DOHH2 (cell line): ENCODE results near the gene PARVB.

ENCODE experiments used
- H3F3A ChIP-seq: fragments of 200-600 bp; sonication (generic), shearing (Covaris generic); 2 replicates; pipeline ENCODE4 v1.6.0; 2016; ENCODE audit warnings: antibody characterized with exemption, mild to moderate bottlenecking; ENCODE audit not compliant: control insufficient read depth, insufficient read depth
- H3K27ac ChIP-seq: fragments of 200-600 bp; sonication (generic); 2 replicates; pipeline ENCODE4 v1.5.1; 2014; ENCODE audit warnings: low read depth, mild to moderate bottlenecking, low read length, moderate library complexity
- H3K27me3 ChIP-seq: fragments of 200-600 bp; sonication (generic); 2 replicates; pipeline ENCODE4 v1.6.1; 2014; ENCODE audit warnings: mild to moderate bottlenecking, low read length, mixed read lengths; ENCODE audit not compliant: control insufficient read depth
- H3K36me3 ChIP-seq: fragments of 200-600 bp; sonication (generic); 2 replicates; pipeline ENCODE4 v1.6.1; 2014; ENCODE audit warnings: mild to moderate bottlenecking, low read length, moderate library complexity, mixed read lengths; ENCODE audit not compliant: control insufficient read depth
- H3K4me1 ChIP-seq: fragments of 200-600 bp; sonication (generic); 2 replicates; pipeline ENCODE4 v1.6.1; 2014; ENCODE audit warnings: mild to moderate bottlenecking, low read length, mixed read lengths; ENCODE audit not compliant: control insufficient read depth
- H3K4me2 ChIP-seq: fragments of 200-600 bp; sonication (generic); 2 replicates; pipeline ENCODE4 v1.6.0; 2014; ENCODE audit warnings: mild to moderate bottlenecking, low read length, moderate library complexity
- H3K4me3 ChIP-seq: fragments of 200-600 bp; sonication (generic); 2 replicates; pipeline ENCODE4 v1.5.1; 2014; ENCODE audit warnings: mild to moderate bottlenecking, low read length, mixed read lengths
- H3K79me2 ChIP-seq: fragments of 200-600 bp; sonication (generic); 2 replicates; pipeline ENCODE4 v1.6.1; 2014; ENCODE audit warnings: mild to moderate bottlenecking, low read length, mixed read lengths; ENCODE audit not compliant: control insufficient read depth
- H3K9me2 ChIP-seq: fragments of 200-600 bp; sonication (generic); replicated peaks from 2 replicates; pipeline ENCODE4 v1.6.1; 2014; ENCODE audit warnings: mild to moderate bottlenecking, low read length, mixed read lengths; ENCODE audit not compliant: control insufficient read depth
- H3K9me3 ChIP-seq: fragments of 200-600 bp; sonication (generic); 2 replicates; pipeline ENCODE4 v1.6.1; 2014; ENCODE audit warnings: antibody characterized with exemption, low read length, mixed read lengths; ENCODE audit not compliant: control insufficient read depth, insufficient read depth
- H4K20me1 ChIP-seq: fragments of 200-600 bp; sonication (generic); 2 replicates; pipeline ENCODE4 v1.6.0; 2014; ENCODE audit warnings: low read depth, mild to moderate bottlenecking, antibody characterized with exemption, low read length, moderate library complexity; ENCODE audit not compliant: control insufficient read depth, insufficient read depth
- CTCF ChIP-seq: fragments of 200-600 bp; sonication (generic); IDR thresholded peaks from one replicate; pipeline ENCODE4 v1.5.1; 2014; ENCODE audit warnings: antibody characterized with exemption, mild to moderate bottlenecking, low read depth, low read length; ENCODE audit not compliant: poor library complexity, severe bottlenecking
- EZH2phosphoT487 ChIP-seq: fragments of 200-600 bp; sonication (generic); IDR thresholded peaks from 2 replicates; pipeline ENCODE4 v1.6.1; 2017; ENCODE audit warnings: borderline replicate concordance, mild to moderate bottlenecking, antibody characterized with exemption, low read length, moderate library complexity, mixed read lengths

PARVB gene

GRCh38 chr22:44188316-44188715, 164.2 kb downstream of the PARVB start:
- no peaks in the 10 kb centered on the region for H3K9me2 ChIP-seq
- TF ChIP-seq CTCF: no peak
- TF ChIP-seq EZH2phosphoT487: no peak
- peaks cover 7% of the 10 kb centered on the region; the same call in 1 of the 2 replicates for H3K27me3 ChIP-seq
- H3K4me3 ChIP-seq: no peak overlapping the region
- no peak overlapping the region for H3K27ac ChIP-seq
- H3K4me2 ChIP-seq: no peak overlapping the region
- H3K36me3 ChIP-seq: no peaks in the 10 kb centered on the region
- no peaks in the 10 kb centered on the region for H3K79me2 ChIP-seq
- H3F3A ChIP-seq: no peaks in the 10 kb centered on the region
- no peaks in the 10 kb centered on the region for H4K20me1 ChIP-seq
- peaks cover 45% of the 10 kb centered on the region for H3K4me1 ChIP-seq
- H3K9me3 ChIP-seq: no peaks in the 10 kb centered on the region

- H3K79me2 ChIP-seq: no peaks in the 10 kb centered on the region
- H3F3A ChIP-seq: no peaks in the 10 kb centered on the region
- H3K4me3 ChIP-seq: no peak overlapping the region
- H3K27ac ChIP-seq: no peak overlapping the region
- 0 out of 2 replicates have a peak overlapping the region, but pooled peaks have one; percentile 3 for H3K4me2 ChIP-seq
- peaks cover 7% of the 10 kb centered on the region; the same call in 1 of the 2 replicates for H3K27me3 ChIP-seq
- H4K20me1 ChIP-seq: no peaks in the 10 kb centered on the region
- no peak for TF ChIP-seq CTCF
- no peak for TF ChIP-seq EZH2phosphoT487
- peaks cover 41% of the 10 kb centered on the region for H3K4me1 ChIP-seq
- H3K9me3 ChIP-seq: no peaks in the 10 kb centered on the region
- no peaks in the 10 kb centered on the region for H3K9me2 ChIP-seq
- H3K36me3 ChIP-seq: no peaks in the 10 kb centered on the region
These were observed 165.0 kb downstream of the PARVB start for GRCh38 chr22:44188986-44189630.

- H4K20me1 ChIP-seq: no peaks in the 10 kb centered on the region
- TF ChIP-seq CTCF (no peak), EZH2phosphoT487 (no peak)
- no peaks in the 10 kb centered on the region for H3K79me2 ChIP-seq
- peaks cover 52% of the 10 kb centered on the region for H3K4me1 ChIP-seq
- no peaks in the 10 kb centered on the region for H3K36me3 ChIP-seq
- no peak overlapping the region for H3K4me3 ChIP-seq
- peaks cover 9% of the 10 kb centered on the region; the same call in 1 of the 2 replicates for H3K27me3 ChIP-seq
- peak overlapping the region; percentile 18; the same call in 1 of the 2 replicates for H3K4me2 ChIP-seq
- H3K27ac ChIP-seq: no peak overlapping the region
- no peaks in the 10 kb centered on the region for H3K9me2 ChIP-seq
- no peaks in the 10 kb centered on the region for H3K9me3 ChIP-seq
- no peaks in the 10 kb centered on the region for H3F3A ChIP-seq
These were observed 166.4 kb downstream of the PARVB start for GRCh38 chr22:44190381-44190976.
